Sigmoid colon (tissue), 4 donors: Measurements from ENCODE around the gene CYP39A1.

Experiments
- EP300 ChIP-seq, 4 donors: sonication (generic); formaldehyde crosslinking; IDR thresholded peaks; one replicate each; pipeline ENCODE4 v1.6.1; 2017; ENCODE audit warnings: antibody characterized with exemption in 4 of 4
- POLR2A ChIP-seq, 2 donors: fragments of 450-650 bp; IDR thresholded peaks; one replicate each; pipeline ENCODE4 v1.6.1; 2016; ENCODE audit warnings: antibody characterized with exemption in 2 of 2, mild to moderate bottlenecking in 2 of 2, moderate library complexity in 2 of 2
- POLR2AphosphoS5 ChIP-seq, 4 donors: sonication (generic); formaldehyde crosslinking; IDR thresholded peaks; one replicate each; pipeline ENCODE4 v1.6.1; 2017; ENCODE audit warnings: antibody characterized with exemption in 4 of 4
- TF ChIP-seq, protein P1 (sequence below), 4 experiments: fragments of 450-650 bp in 3 of 4; fragments of 200-600 bp in 1 of 4; IDR thresholded peaks; one replicate each; pipeline ENCODE4 v1.5.1; 2016 to 2019; ENCODE audit warnings: antibody characterized with exemption in 4 of 4, mild to moderate bottlenecking in 3 of 4, moderate library complexity in 2 of 4

DNA sequence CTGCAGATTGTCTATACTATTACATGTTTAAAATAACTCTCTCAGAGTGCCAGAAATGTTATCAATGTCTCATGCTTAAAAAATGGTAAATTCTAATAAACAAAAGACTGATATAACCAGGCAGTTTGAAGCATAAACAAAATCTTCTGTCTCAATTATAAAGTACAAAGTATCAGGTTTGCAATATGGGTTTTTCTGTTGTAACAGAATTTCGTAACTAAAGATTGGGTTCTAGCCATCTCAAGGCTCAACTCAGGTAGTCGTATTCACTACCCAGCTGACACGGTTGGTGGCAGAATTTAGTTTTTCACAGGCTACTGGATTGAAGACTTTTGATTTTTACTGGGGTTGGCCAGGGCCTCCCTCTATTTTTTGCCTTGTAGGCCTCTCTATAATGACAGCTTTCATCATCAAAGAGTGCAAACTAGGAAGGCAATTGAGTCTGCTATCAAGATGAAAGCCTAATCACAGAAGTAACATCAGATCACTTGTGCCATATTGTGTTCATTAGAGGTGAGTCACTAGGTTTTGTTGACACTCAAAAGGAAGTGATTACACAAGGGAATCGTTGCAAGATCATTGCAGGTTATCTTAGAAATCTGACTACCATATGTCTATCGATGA lies 3.6 kb downstream of the CYP39A1 start:
- TF ChIP-seq POLR2AphosphoS5 (IDR thresholded peaks at IDR 0.05) (no peak), POLR2A (IDR thresholded peaks at IDR 0.05) (no peak), EP300 (IDR thresholded peaks at IDR 0.05) (no peak)
- TF ChIP-seq, protein P1, sequence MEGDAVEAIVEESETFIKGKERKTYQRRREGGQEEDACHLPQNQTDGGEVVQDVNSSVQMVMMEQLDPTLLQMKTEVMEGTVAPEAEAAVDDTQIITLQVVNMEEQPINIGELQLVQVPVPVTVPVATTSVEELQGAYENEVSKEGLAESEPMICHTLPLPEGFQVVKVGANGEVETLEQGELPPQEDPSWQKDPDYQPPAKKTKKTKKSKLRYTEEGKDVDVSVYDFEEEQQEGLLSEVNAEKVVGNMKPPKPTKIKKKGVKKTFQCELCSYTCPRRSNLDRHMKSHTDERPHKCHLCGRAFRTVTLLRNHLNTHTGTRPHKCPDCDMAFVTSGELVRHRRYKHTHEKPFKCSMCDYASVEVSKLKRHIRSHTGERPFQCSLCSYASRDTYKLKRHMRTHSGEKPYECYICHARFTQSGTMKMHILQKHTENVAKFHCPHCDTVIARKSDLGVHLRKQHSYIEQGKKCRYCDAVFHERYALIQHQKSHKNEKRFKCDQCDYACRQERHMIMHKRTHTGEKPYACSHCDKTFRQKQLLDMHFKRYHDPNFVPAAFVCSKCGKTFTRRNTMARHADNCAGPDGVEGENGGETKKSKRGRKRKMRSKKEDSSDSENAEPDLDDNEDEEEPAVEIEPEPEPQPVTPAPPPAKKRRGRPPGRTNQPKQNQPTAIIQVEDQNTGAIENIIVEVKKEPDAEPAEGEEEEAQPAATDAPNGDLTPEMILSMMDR (IDR thresholded peaks at IDR 0.05), result no peak
